ENCODE data around the gene RAE1. TPM values are rescaled to one million over a fixed set of nuclear protein-coding genes. Genes with fewer than 3 reads are reported as not detected.
"Not testable (repeated sequence)": the region's sequence is repeated elsewhere in the genome, so short reads cannot be mapped to it uniquely, and the experiment has no call there.

The RAE1 gene
- total RNA-seq, 1 donor from 2014 or later = 22.8 TPM

- no peak for ATAC-seq
Measured at GRCh38 chr20:57327820-57328219, 23.2 kb upstream of the RAE1 start.

DNA sequence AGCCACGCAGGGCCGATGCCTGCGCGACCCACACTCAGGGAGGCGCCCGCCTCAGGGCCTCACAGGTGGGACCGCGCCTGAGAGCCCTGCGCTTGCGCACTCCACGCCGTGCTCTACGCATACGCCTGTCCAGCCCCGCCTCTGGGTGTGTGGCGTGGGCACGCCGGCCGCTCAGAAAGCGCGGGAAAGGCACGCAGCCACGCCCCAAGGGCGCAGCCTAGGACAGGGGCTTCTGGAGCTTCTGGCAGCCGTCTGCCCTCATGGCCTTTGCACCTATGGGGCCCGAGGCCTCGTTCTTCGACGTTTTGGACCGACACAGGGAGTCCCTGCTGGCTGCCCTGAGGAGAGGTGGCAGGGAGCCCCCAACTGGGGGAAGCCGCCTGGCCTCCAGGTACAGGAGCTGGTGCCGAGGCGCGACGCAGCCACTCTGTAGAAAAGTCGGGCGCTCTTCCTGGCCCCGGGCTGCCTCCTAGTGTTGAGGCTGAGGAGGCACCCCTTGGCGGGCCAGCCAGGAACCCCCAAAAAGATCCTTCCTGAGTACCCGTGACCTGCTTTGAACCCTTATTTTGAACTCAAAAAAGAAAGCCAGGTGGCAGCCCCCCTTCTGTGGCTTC is 21.3 kb upstream of the RAE1 start, which contains the start of gene SPO11:
SPO11 (plus strand) TSS at position 196 of the 614 bp plus-strand sequence; CDS start at position 261, 65 bp downstream.
- no peak for ATAC-seq

DNA sequence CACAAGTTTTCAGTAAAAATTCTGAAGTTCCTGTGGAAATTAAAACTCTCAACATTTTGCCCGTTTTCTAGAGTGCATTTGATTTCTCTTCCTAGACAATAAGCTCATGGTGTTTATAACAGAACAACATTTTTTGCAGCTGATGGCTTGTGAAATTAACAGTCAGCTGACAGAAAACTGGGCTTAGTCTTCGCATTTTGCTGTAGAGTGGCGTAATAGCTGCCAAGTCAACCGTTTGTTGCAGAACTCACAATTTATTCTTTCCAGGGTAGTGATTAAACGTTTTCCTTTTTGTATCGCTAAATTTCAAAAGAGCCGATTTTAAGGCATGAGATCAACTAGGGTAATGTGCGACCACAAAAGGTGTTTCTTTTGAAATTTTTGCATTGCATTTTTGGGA is 20.1 kb upstream of the RAE1 start:
- ATAC-seq = no peak

DNA sequence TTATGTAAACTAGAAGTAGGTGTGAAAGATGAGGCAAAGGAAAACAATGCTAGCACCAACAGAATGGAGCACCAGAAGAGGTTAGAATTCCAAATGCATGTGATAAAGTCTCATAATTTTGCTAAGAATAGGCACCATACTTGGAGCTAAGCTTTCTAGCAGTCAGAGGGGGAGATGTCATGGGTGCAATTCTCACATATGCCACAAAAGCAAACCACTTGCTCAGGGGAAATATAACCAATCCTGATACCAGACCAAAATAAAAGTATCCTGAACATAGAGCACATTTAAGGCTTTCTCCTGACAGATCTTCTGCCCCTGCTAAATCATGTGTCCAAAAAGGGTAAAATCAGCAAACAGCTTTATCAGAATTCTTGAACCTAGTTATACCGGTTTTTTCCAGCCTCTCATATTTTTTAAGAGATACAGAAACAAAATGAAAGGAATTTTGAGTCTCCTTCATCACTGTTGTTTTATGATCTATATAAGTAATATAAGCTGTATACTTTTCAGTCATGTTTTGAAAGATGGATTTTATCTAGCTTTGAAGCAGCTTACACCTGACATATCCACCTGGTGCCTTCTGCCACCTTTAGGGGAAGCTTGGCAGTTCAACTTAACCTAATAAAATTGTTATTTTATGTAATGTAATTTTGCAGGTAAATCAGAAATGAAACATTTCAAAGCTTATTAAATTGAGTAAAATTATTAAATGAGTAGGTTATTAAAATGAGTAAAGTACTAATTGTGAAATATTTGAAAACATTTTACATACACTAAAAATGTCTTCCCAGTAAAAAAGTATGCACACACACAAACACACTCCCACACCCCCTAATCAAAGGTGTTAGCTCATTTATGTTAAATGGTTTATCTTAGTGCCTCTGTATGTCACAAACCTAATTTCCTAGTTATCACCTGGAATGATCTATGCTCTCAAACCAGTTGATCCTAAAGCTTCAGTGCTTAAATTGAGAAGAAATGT is 18.7 kb upstream of the RAE1 start:
- no peak for ATAC-seq

DNA sequence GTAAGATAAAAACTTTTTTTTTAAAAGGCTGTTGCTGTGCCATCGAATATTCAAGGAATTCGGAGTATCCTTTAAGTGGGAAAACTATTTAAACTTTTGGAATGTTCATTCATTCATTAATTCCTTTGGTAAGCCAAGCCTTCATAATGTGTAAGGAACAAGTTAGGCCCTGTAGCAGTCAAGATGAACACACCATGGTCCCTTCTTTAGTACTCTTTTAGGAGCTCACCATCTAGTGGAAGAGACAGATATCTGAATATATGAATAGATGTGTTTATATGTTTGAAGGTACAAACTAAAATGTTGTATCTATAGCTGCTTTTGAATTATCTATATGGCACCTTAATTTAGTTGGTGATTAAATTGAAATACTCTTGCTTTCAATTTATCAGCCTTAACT is 15.7 kb upstream of the RAE1 start:
- ATAC-seq = peak; percentile 48

DNA sequence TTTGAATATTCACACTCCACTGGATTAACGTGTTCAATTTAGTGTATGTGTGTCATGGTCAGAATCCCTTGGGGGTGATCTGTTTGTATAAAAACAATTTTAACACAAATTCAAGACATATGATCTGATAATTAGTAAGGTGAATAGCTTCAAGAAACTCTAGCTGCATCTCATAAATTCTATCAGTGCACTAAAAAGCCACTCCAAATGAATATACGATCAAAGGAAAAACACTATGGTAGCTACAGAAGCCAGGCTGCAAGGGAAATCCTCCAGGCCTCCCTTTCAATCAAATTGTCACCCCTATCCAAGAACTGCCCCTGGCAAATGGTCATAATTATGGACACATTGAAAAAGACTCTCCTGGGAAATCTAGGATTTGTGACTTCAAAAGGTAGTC is 9.4 kb upstream of the RAE1 start:
- ATAC-seq = no peak

DNA sequence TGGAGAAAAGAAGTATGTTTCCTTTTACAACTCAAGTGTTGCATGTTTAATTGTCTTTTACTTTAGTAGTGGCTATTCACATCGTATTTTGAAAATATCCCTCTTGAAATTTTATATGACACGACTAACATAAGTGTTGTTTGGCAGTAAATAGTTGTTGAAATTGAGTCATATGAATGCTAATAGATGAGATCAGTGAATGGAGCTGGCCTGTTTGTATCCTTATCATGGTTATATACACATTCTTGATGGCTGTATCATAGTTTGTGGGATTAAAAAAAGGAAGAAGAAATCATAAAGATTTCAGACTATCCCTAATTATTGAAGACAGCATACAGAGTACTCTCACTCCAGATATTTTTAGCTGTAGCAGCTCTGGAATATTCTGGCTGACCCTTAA is 8.2 kb upstream of the RAE1 start:
- no peak for ATAC-seq

DNA sequence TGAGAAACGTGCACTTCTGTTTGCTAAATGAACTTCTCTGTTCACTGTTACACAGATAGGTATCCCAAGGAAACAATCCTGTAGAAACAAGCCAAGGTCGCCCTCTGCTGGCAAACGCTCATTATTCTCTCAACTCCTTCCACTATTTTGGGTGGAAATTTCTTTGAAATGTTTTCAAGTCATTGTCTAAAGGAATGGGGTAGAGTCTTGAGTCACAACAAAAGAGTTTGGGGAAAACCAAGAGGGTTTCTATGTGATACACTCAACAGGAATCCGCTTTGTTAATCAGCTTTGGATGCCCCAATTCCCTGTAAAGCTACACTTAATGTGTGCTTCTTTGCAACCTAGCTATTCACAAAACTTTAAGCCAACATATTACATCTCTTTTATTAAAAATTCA is 4.6 kb upstream of the RAE1 start:
- peak; percentile 64 for ATAC-seq

- no peak for ATAC-seq
Measured at GRCh38 chr20:57347393-57347792, 3.7 kb upstream of the RAE1 start.

DNA sequence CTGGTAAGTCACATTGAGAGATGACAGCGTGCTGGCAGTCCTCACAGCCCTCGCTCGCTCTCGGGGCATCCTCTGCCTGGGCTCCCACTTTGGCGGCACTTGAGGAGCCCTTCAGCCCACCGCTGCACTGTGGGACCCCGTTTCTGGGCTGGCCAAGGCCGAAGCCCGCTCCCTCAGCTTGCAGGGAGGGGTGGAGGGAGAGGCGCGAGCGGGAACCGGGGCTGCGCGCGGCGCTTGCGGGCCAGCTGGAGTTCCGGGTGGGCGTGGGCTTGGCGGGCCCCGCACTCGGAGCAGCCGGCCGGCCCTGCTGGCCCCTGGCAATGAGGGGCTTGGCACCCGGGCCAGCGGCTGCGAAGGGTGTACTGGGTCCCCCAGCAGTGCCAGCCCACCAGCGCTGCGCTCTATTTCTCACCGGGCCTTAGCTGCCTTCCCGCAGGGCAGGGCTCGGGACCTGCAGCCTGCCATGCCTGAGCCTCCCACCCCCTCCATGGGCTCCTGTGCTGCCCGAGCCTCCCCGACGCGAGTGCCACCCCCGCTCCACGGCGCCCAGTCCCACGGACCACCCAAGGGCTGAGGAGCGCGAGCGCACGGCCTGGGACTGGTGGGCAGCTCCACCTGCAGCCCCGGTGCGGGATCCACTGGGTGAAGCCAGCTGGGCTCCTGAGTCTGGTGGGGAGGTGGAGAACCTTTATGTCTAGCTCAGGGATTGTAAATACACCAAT is 2.7 kb upstream of the RAE1 start:
- not testable (repeated sequence) for ATAC-seq

- ATAC-seq = not testable (repeated sequence)
Measured at GRCh38 chr20:57348922-57349574, 2.0 kb upstream of the RAE1 start.

DNA sequence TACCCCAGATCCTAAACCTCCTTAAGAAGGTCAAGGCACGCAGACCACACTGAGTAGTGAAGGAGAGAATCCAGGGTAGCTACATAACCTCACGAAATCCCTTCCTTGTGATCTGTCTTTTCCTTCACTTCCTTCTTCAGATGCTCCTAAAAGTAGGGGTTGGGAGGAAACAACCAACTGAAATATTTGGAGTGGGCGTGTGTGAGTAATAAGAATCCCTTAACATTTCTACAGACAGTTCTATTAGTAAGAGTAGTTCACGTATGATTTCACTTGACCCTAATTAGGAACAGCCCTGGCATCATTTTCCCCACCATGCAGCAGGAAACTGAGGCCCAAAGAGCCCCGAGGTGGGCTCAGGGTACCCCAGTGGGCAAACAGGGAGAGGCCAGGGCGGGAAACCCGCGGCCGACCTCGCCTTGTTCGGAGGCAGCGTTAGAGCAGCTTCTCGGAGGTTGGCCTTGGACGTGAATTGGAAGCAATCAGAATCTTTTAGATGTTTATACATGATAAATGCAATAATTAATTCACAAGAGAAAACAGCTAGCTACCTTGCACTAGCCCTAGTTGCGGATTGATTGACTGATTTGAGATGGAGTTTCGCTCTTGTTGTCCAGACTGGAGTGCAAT is 859 bp upstream of the RAE1 start:
- no peak for ATAC-seq

GRCh38 chr20:57350726-57351041 is 371 bp upstream of the RAE1 start:
- not testable (repeated sequence) for ATAC-seq

DNA sequence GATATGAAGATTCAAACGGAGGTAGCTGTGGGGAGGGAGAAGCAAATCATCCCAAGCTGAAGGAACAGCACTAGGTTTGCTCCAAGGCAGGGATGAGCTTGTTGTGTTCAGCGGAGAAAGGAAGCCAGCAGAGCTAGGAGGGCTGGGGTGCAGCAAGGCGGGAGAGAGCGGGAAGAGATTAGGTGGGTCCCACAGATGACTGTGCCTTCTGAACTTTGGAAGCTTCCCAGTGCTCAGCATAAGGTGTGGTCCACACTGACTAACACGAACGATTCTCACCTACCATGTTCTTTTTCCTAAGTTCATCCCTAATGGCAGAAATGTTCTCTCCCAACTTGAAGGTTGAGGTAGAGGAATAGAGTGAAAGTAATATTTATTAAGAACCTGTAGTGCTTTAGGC is 1.2 kb downstream of the RAE1 start:
- ATAC-seq = peak; percentile 73

DNA sequence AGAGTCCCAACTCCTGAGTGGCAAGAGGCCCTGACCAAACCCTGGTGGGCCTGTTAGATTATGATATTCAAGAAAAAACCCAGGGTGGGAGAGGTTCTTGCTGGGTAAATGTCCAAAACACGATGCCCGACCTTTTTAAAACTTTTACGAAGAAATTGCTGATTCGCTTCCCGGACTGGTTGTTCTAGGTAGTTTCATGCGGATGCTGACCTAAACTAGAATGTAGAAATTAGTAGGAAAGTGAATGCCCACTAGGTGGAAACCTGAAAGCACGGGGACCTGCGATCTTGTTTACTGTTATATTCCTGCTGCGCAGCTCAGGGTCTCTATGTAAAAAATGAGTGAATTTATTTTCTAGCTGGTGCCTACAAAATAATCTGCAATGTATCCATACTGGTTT is 2.3 kb downstream of the RAE1 start:
- ATAC-seq = no peak

- ATAC-seq = peak; percentile 79
Measured at GRCh38 chr20:57361517-57361916, 10.5 kb downstream of the RAE1 start.

DNA sequence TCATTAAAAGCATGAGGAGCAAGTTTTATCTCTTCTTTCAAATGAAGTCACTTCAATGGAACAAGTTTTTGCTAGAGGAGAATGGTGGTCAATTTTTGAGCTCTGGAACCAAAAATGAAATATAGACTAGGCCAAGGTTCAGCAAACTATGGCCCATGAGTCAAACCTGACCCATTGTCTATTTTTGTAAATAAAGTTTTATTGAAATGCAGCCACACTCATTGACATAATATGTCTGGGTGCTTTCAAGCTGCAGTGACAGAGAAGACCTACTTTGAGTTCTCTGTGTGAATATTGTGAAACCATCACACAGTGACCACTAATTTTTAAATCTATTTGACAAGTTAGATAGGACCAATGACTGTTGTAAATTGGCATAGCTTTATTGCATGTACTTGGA is 13.4 kb downstream of the RAE1 start:
- ATAC-seq = no peak

- ATAC-seq = no peak
Measured at GRCh38 chr20:57369596-57369995, 18.5 kb downstream of the RAE1 start.

DNA sequence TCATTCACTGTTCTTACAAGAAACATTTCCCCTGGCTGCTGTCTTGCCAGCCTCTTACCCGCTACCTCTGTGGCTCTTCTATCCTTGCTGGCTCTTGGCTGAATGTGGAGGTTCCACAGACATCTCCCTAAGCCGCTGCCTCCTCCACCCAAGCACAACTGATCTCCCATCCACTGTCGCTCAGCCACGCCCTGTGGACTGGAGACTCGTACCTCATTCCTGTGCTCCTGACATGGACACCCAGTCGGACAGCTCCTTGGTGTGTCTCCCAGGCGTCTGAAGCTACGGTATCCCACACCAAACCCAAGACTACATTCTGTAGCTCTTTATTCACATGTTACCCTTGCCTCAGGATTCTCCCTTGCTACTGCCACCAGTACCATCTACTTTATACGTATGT is 19.3 kb downstream of the RAE1 start:
- ATAC-seq = no peak

GRCh38 chr20:57371363-57371762 is 20.3 kb downstream of the RAE1 start:
- no peak for ATAC-seq

DNA sequence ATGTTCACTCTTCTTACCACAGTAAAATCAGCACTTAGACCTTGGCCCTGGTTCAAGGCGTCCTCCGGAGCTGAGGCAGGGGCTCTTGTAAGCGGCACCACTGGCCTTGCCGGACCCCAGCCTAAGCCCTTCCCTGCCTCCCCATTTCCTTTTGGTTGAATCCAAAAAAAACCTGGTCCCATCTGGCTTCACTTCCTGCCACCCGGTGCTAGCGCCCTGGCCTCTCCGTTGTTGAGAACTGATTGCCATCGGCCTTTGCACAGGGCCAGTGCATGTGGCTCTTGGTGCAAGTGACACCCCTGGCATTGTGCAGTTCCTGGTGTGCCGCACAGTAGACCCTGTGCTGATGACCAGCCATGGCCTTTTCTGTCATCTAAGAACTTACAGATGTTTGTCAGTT is 21.1 kb downstream of the RAE1 start:
- ATAC-seq = no peak

DNA sequence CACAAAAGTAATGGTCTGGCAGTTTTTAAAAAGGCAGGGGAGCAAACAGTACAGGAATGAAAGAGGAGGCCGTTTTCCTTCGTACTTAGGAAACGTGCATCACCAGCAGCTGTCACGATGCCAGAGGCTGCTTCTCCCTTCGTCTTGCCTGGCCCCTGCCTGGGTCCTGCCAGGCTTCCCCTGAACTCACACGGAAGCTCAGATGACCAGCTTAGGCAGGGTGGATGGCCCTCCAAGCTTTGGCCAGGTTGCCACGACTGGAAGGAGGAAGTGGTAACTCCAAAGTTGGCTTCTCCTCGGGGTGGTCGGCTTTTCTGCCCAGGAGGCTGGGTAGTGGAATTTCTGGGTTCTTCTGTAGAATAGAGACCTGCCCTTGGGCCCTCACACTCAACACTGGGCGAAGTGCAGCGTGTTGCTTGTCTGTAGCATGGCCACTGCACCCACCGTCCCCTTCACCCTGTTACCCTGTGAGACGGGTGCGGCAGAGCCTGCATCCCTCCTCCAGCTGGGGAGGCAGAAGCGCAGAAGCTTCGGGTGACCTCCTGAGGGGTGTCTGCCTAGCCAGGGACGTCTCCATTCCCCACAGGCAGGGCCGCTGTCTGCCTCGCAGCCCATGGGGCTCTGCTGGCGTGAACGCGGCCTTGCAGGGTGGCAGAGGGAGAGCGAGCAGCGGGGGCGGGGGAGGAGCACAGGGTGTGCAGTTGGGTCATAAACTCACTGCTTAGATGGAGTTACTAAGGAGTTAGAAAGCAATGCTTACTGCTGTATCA is 21.7 kb downstream of the RAE1 start:
- no peak for ATAC-seq
